ENCODE data around the gene SMIM24. TPM values are rescaled to one million over a fixed set of nuclear protein-coding genes. Genes with fewer than 3 reads are reported as not detected.

Gene SMIM24
- total RNA-seq, 4 donors from 2014 or later = not detected

GRCh38 chr19:3501780-3502179, 21.5 kb upstream of the SMIM24 start:
- no peak for ATAC-seq
- Histone ChIP-seq H3K36me3 (peaks cover 0 to 9% of the 10 kb centered on the region in 2 donors), H3K4me1 (peaks cover 0 to 34% (median 12%) of the 10 kb centered on the region in 3 donors), H3K27ac (no peak overlapping the region), H3K9me3 (no peaks in the 10 kb centered on the region), H3K4me3 (no peak overlapping the region), H3K27me3 (no peaks in the 10 kb centered on the region)
- TF ChIP-seq, protein P1, sequence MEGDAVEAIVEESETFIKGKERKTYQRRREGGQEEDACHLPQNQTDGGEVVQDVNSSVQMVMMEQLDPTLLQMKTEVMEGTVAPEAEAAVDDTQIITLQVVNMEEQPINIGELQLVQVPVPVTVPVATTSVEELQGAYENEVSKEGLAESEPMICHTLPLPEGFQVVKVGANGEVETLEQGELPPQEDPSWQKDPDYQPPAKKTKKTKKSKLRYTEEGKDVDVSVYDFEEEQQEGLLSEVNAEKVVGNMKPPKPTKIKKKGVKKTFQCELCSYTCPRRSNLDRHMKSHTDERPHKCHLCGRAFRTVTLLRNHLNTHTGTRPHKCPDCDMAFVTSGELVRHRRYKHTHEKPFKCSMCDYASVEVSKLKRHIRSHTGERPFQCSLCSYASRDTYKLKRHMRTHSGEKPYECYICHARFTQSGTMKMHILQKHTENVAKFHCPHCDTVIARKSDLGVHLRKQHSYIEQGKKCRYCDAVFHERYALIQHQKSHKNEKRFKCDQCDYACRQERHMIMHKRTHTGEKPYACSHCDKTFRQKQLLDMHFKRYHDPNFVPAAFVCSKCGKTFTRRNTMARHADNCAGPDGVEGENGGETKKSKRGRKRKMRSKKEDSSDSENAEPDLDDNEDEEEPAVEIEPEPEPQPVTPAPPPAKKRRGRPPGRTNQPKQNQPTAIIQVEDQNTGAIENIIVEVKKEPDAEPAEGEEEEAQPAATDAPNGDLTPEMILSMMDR (IDR thresholded peaks at IDR 0.05) = no peak
- TF ChIP-seq EP300 (IDR thresholded peaks at IDR 0.05) (no peak), POLR2A (IDR thresholded peaks at IDR 0.05) (no peak), POLR2AphosphoS5 (IDR thresholded peaks at IDR 0.05) (no peak)
- 75% methylated on average over 2 of the region's 3 CpGs; no CpG with 5 or more reads in 1 of the 2 donors for WGBS, 2 donors (ENCODE audit: low coverage in 1 of 2)

DNA sequence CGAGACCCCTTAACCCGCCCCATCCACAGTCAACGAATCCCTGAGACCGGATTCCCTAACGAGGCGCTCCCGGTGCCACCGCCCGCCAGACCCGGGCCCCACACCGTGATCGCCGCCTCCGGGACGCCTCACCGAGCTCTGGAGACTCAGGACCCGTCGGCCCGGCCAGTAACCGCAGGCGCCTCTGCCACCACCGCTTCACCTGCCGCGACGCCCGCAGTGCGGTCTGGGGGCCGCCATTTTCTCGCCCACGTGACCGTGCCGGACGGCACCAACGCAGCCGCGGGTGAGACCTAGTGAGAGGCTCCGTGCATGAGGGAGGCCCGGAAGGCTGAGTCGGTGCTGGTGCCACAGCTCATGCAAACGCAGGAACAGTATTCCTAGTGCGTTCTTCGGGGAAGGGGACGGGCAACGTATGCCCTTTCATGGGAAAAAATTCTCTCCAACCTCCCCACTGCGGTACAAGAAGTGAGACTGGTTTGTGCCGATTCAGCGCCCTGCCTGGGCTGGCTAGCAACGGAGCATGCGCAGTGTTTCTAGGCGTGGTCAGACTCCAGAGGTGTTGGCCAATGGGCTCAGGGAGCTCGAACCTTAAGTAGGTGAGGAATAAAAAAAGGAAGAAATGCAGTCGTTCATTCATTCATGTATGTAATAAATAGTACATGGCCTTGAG, 20.2 kb upstream of the SMIM24 start, which contains the start of gene DOHH:
Gene DOHH, minus strand, starts transcription at position 246 of the 673 bp plus-strand sequence. CDS start 3,860 bp downstream, outside the sequence.
- H3K36me3 ChIP-seq = peaks cover 0 to 21% of the 10 kb centered on the region in 2 donors
- H3K27ac ChIP-seq = peak within 1 kb of the TSS; percentile 78 to 95 (median 92)
- H3K4me3 ChIP-seq = peak within 1 kb of the TSS; percentile 94 to 99
- no peaks in the 10 kb centered on the region for H3K27me3 ChIP-seq
- TF ChIP-seq, protein P1 (IDR thresholded peaks at IDR 0.05) = no peak
- peak; percentile 42 for TF ChIP-seq POLR2AphosphoS5 (IDR thresholded peaks at IDR 0.05)
- no peak for TF ChIP-seq EP300 (IDR thresholded peaks at IDR 0.05)
- TF ChIP-seq POLR2A (IDR thresholded peaks at IDR 0.05) = peak; percentile 34 to 45
- no peaks in the 10 kb centered on the region for H3K9me3 ChIP-seq
- peaks cover 0 to 30% (median 12%) of the 10 kb centered on the region in 3 donors for H3K4me1 ChIP-seq
- ATAC-seq = peak; percentile 97
- 0% methylated on average over 10 of the region's 52 CpGs for WGBS, 2 donors (ENCODE audit: low coverage in 1 of 2)

DNA sequence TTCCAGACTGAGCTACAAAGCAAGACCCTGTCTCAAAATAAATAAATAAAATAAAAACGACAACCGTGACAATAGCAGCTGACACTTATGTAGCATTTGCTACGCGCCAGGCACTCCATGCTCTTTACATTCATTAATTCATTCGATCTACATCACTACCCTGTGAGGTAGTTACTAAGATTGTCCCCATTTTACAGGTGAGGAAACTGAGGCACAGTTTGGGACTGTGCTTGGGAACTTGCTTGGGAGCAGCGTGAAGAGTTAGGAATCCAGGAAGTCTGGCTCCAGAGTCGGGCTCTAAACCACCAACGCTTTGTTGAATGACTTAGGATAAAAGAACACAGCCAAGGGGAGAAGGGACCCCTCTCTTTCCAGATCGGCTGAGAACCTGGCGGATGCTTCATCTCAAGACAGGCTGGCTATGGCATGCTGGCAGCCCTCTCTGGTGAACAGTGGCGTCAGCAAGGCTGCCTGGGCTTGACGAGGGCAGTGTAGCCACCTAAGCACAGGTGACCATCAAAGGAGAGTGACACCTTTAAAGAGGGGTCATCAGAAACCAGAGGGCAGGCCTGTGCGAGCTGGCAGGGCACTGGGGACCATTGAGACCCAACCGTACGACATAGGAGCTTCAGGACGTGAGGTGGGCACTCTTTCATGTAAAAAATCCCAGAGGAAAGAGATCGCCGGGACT, 19.6 kb upstream of the SMIM24 start:
- H3K27ac ChIP-seq = peak overlapping the region; percentile 78 to 95 (median 92)
- peaks cover 0 to 28% of the 10 kb centered on the region in 2 donors for H3K36me3 ChIP-seq
- H3K9me3 ChIP-seq = no peaks in the 10 kb centered on the region
- no peak for ATAC-seq
- WGBS, 2 donors (ENCODE audit: low coverage in 1 of 2) = 11 to 22% methylated on average over 6 to 12 of the region's 18 CpGs
- H3K27me3 ChIP-seq = no peaks in the 10 kb centered on the region
- TF ChIP-seq POLR2AphosphoS5 (IDR thresholded peaks at IDR 0.05) = no peak
- TF ChIP-seq, protein P1 (IDR thresholded peaks at IDR 0.05) = no peak
- no peak for TF ChIP-seq POLR2A (IDR thresholded peaks at IDR 0.05)
- H3K4me1 ChIP-seq = peaks cover 0 to 25% (median 7%) of the 10 kb centered on the region in 3 donors
- H3K4me3 ChIP-seq = peak overlapping the region; percentile 94 to 99

DNA sequence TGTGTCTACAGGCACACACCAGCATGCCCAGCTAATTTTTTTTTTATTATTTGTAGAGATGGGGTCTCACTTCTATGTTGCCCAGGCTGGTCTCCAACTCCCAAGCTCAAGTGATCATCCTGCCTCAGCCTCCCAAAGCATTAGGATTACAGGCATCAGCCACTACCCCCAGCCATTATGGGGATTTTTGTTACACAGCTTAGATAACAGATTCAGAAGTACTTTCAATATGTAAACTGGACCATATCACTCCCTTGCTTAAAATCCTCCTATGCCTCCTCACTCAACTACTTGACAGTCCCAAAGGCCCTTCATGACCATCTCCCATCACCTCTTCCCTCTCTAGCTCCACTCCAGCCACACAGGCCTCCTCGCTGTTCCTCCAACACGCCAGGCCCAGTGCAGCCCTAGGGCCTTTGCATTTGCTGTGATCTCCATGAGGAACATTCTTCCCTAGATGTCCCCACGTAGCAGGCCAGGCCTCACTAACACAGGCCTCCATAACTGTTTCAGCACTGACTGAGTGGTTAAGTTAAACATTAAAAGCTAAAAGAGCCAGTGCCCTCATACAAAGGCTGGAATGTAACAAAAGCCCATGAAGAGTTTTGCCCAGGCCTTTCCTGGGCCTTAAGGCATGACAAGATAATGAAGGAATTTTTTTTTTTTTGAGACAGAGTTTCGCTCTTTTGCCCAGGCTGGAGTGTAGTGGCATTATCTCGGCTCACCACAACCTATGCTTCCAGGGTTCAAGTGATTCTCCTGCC, 17.6 kb upstream of the SMIM24 start:
- H3K4me1 ChIP-seq = peaks cover 0 to 25% (median 7%) of the 10 kb centered on the region in 3 donors
- no peaks in the 10 kb centered on the region for H3K27me3 ChIP-seq
- H3K4me3 ChIP-seq = no peak overlapping the region
- peaks cover 0 to 47% of the 10 kb centered on the region in 2 donors for H3K36me3 ChIP-seq
- WGBS, 2 donors (ENCODE audit: low coverage in 1 of 2) = 96 to 98% methylated on average over 4 to 5 of the region's 5 CpGs
- ATAC-seq = no peak
- no peak overlapping the region for H3K27ac ChIP-seq
- H3K9me3 ChIP-seq = no peaks in the 10 kb centered on the region
- TF ChIP-seq EP300 (IDR thresholded peaks at IDR 0.05) = no peak
- no peak for TF ChIP-seq POLR2A (IDR thresholded peaks at IDR 0.05)
- no peak for TF ChIP-seq POLR2AphosphoS5 (IDR thresholded peaks at IDR 0.05)
- TF ChIP-seq, protein P1 (IDR thresholded peaks at IDR 0.05) = no peak
